HCEC 1CT (cell line): Measurements from ENCODE around the gene CCDC148.

Source experiments
- DNase-seq: peaks from one replicate; pipeline ENCODE4 v3.0.0-alpha.2; 2017

Gene CCDC148

DNA sequence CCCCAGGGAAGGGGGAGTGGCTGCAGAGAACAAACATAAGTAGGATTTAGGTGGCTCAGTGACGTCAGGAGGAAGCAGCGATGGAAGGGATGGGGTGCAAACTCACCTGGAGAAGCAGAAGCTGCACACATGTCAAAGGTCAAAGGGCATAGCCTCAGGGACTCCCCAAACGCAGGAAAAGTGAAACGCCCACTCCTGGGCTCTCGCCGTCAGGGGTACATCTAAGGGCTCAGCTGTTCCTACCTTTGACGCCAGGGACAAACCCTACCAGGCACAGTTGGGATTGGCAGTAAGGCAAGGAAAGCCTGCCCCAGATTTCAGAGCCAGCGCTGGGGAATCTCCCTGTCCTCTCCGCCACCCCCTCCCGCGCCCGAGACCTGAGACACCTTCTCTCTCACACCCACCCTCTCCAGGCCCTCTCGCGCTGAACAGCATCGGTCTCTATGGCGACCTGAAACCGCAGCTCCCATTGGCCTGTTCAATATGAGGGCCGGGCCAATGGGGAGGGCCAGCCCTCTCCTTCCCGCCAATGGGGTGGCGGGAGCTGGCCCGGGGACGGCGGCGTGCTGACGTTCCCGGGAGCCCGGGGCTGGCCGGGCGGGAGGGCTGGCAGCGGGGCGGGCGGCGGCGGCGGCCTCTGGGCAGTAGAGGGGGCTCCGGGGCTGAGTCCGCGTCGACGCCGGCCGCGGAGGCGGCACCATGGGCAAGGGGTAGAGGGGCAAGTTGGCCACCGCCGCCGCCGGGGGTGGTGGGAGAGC is at the start of gene CCDC148, which contains the start of gene PKP4:
CCDC148 (minus strand) TSS at position 445 of the 758 bp plus-strand sequence; CDS start at position 131, 314 bp downstream.
PKP4 (plus strand) TSS at position 644 of the 758 bp plus-strand sequence. CDS start 76,233 bp downstream, outside the sequence.
- DNase-seq, result peak; percentile 94

DNA sequence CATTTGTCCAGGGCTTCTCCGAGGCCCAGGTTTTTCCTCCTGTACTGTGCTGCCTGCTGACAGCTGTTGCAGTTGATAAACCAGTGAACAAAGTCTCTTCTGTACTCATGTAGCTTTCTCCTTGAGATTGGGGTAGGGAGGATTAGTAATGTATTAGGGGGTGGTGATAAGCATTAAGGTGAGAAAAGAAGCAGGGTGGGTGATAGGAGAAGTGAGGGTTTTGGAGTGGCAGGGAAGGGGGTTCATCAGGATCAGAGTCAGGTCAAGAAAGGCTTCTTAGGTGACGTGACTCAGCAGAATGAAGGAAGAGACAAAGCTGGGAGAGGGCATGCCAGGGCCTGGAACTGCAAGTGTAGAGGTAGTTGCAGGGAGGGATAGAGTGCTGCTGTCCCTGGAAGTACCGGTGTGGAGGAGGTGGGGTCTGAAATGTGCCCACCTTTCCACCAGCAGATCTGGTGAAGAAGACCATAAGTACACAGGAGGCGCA is 48.9 kb upstream of the CCDC148 start:
- no peak for DNase-seq

DNA sequence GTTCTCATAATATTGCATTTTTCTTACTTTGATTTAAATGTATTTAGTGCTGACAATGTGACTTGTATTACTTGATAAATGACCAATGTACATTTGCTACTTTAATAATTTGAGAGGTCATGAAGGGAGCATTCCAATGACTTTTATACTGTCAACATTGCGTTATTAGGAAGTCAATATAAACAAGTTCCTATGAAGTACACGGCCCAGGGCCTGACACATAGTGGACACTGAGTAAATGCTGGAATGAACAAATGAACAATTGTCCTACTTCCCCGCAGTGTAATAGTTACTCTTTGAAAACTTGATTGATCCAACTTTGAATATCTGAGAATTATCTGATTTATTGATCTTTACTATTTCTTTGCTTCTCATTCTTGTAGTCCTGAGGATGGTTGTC is 47.5 kb upstream of the CCDC148 start:
- no peak for DNase-seq

DNA sequence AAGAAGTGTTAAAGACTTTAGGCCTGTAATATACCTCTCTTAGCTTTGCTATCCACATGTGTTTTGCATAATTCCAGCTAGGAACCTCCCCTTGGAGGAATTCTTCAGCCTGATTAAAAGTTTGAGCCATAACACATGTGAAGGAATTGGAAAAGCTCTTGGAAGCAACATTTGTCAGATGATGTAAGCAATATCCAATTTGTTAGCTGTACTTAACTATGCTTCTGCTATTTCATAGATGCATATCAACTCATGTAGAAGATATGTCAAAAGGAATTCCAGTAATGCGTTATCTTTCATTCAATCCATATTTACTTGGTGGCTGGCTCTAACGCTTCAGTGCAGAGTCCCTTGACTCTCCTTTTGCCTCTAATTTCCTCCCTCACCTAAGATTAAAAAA is 46.4 kb upstream of the CCDC148 start:
- DNase-seq, result peak; percentile 87

DNA sequence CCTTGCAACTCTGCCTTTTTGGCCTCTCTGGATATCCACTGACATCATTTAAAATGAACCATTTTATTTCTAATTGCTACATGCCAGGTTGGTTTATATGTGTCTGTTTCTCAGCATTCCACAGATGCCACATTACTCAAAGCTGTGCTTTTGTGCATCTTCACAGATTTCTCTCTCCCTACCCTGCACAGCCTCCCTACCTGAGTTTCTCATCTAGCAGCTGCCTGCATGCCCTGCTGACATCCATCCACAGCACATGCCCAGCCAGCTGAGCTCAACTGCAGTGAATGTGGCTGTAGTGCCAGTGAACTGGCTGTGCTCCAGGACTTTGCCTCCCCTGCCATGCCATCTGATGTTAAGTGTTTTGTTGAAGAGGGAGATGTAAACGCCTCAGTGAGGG is 44.7 kb upstream of the CCDC148 start:
- DNase-seq, result no peak

DNA sequence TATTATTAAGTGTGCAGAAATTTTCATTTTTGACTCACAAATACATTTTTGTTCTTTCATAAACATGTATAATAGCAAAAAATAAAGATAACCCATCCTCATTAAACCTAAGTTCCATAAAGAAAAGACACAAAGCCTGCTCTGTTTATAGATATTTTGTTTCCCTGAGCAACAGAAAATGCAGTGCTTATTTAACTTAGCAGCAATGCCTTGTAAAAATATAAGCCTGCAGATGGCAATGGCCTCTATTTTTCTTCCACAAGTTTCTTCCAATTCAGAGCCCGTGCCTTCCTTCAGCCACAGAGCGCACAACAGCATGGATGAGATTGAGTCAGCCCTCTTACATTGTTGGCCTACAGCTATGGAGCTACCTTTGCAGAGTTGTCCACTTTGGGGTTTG is 43.8 kb upstream of the CCDC148 start:
- no peak for DNase-seq

DNA sequence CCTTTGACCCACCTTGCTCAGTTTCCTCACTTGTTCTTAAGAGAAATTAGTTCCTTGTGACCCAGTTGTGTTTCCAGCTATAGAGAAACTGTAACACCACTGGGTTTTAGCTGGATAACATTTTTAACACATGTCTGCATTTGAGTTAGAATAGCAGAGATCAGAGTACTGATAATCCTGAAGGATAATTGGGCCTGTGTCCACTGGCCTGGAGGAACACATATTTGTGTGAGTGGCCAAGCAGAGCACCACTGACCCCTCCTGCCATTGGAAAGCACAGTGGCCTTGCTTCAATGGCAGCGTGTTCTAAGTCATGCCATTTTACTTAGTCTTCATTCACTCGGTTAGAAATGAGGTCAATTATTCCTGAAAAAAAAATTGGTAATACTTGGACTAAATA is 42.8 kb upstream of the CCDC148 start:
- DNase-seq, result no peak

DNA sequence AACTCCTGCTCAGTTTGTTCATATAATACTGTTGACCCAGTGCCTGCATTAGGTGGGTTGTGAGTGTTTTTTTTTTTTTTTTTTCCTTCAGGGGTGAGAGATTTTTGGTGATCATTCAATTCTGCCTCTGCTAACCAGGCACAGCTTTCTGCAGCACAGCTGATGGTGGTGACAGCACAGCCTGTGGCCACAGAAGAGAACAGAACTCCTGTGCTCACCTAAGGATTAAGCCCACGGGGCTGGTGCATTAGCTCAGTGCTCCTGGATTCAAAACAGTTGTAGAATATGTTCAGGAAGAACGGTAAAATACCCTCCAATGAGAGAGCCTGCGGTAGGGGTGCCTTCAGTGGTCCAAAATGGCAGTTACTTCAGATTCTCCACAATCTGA is 42.2 kb upstream of the CCDC148 start:
- DNase-seq, result no peak

DNA sequence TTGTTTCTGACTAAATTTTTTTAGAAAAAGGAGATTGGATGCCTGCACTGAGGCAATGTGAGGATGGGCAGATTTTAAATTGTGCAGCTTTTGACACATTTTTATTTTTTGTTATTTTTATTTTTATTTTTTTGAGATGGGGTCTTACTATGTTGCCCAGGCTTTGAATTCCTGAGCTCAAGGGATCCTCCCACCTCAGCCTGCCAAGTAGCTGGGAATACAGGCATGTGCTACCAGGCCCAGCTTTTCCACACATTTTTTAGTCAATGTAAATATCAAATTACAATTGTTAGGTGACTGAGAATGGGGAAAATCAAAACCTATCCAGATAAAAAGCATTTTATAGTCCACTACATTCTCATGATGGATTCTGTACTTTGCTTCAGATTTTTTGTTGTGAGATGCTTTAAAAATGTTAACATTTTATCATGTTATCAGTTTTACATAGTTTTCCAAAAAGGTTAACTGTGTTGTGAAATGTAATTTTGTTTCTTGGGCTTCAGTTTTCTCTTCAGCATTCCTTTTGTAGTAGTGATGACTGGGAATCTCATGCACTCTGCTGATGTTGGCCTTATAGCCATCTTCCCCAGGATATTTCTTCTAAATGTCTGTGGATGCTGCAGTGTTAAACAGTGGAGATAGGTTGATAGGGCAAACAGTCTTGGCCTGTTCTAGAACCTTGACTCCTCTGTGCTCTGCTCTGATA is 41.6 kb upstream of the CCDC148 start:
- DNase-seq, result no peak

DNA sequence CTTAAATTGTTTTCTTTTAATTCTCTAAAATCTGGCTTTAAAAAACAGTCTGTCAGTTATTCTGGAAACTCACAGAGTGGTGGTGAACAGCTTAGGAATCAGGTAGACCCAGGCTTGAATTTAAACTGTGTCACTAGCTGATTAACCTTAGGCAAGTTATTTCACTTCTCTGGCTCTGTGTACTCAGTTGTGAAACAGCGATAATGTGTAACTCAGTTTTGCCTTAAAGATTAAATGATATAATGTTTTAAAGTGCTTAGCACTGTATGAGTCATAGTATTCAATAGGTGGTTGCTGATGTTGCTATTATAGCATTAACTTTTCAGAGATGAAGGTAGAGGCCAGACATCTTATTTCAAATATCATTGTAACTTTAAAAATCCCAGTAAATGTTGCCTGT is 40.9 kb upstream of the CCDC148 start:
- peak; percentile 52 for DNase-seq

DNA sequence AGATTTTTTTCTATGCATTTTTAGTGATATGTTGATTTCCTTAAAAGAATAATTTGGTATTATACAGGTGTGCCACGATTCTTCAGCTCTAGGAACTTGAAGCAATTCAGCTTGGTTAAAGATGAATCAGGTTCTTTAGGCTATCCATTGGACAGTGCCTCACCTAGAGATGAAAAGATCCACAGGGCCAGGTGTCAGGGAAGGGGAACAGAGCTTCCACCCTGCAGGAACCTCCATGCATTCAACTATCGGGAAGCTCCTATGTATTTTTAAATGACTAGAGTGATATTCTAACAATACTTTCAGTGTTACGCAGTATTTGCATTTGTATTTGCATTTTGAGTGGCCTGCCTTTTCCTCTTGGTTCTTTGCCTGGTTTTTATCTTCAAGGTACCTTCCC is 40.4 kb upstream of the CCDC148 start:
- DNase-seq, result no peak

DNA sequence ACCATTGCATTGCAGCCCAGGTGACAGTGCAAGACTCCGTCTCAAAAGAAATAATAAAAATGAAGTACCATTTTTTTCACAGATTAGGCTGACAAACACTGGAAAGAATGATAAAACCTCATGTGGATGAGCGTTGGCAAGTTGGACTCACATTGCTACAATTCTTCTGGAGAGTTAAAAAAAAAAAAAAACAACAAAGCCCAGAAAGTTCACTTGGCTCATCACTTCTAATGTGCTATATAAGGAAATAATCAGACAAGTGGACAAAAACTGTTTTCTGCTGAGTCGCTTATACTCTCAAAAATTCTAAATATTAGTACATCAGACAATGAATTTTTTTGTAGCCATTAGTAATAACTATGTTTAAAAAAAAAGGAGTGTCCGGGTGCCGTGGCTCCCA is 38.6 kb upstream of the CCDC148 start:
- no peak for DNase-seq

DNA sequence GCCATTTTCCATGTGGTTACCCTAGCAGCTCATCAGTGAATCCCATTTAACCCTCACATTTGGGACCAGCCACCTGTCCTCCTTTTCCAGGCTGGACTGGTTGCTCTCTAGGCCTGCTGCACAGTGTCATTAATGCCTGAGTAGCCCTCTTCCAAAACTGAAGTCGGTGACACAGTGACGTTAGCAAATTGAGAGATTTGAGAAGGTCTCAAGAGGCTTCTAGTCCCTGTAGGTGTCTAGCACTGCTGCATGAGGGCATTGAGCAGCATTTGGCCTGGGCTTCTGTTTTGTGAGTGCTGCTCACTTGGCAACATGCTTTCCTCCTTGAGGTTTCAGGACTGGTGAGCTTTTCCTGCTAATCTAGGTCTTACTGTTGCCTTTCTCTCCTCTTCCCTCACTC is 36.9 kb upstream of the CCDC148 start:
- DNase-seq, result no peak

DNA sequence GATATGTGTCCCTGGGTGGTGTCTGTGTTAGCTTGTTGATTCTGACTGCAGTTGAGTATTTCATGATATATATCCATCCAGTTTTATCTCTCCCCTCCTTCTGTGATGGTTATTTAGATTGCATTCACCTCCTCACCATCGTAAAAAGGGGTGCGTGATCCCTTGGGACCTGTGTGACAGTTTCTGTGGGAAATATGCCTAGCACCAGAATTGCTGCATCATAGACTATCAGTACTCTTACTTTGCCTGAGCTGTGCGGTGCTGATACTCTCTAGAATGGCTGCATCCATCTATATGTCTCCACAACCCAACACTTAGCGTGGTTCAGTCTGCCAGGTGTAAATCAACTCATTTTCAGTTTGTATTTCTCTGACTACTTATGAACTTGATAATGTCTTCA is 34.5 kb upstream of the CCDC148 start:
- DNase-seq, result no peak

DNA sequence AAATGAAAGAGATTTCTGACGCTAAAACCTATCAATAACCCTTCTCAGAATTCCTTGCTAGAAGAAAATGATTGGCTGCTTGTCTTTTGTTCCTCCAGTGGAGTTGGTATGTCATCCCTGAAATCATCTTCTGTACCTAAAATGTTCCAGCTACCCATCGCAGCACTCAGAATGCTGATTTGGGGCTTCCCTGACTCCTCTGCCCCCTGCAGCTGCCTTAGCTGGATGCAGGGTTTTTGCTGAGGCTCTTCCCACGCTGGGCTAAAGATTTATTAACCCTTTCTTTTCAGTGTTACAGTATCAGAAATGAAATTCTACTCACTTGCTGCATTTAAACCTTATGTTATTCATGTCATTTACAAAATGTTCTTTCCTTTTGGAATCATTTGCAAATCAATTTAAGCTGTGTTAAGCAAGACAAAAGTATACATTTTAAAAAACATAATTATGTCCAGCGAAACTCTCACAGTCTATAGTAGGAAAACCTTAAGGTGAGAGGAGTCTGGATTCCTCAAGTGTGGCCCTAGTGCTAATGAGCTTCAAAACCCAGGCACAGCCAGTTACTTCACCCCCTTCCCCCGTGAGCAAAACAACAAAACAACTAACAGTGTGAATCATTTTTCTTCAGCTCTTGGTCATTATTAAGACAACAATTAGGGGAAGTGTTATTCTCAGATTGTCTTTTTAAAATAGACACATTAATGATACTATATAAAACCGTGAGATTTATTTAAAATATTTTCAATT is 33.0 kb upstream of the CCDC148 start:
- DNase-seq, result no peak

DNA sequence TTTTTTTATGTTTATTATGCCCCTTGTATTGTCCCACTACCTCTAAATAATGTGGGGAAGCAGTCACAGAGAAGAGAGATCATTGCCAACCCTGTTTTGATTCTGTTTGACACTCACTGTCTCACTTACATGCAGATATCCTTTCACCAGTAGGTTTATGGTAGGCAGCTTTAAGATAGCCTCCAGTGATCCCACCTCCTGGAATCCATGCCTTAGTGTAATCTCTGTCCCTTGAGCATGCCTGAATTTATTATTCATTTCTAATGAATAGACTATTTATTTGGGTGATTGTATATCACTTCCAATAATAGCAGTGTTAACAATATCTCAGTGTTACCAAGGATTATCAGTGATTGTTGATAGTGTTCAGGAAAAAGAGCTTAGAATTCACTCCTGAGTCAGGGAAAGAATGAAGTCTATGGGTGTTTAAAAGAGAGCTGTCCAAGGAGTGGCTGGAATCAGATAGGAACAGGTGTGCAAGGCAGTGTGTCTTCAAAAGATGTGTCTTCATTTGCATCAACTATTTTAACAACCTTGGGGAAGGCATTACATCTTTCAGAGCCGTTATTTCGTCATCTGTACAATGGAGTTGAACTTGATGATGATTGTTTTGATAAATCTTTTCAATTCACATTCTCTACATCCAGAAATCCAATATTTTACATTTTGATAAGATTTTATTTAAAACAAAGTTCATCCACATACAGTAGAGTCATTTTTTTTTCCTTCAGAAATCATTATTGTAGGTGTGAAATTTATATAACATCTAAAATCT is 32.1 kb upstream of the CCDC148 start:
- DNase-seq, result no peak

DNA sequence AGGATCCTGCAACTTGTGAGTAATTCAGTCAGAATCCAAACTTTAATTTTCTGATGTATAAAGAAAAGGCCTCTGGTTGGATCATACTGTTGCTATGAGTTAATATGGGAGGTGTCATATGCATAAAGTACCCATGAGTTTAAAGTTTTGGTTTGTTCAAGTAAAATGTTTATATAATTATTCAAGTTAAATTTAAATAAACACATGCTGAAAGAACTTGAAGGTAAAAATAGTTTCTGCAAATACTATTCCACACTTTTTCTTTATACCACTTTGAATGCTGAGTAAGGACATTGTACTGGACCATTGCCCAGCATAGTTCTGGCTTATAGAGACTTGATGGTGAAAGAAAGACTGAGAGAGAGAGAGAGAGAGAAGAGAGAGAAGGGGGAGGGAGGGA is 30.9 kb upstream of the CCDC148 start:
- DNase-seq, result peak; percentile 65

DNA sequence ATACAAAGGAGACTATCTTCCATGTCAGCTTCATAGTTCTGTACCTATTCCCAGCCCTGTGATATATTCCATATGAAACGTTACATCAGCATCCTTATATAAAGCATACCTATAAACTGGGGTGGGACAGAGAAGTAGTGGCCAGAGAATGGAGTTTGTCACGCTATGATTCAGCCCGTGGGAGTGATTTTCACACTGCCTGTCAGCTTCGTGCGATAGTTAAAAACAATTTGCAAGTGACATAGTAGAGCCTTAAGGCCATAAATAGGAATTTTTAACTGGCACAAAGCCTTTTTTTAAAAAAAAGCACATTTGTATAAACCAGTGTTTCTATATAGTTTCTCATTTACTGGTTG is 30.4 kb upstream of the CCDC148 start:
- peak; percentile 22 for DNase-seq

DNA sequence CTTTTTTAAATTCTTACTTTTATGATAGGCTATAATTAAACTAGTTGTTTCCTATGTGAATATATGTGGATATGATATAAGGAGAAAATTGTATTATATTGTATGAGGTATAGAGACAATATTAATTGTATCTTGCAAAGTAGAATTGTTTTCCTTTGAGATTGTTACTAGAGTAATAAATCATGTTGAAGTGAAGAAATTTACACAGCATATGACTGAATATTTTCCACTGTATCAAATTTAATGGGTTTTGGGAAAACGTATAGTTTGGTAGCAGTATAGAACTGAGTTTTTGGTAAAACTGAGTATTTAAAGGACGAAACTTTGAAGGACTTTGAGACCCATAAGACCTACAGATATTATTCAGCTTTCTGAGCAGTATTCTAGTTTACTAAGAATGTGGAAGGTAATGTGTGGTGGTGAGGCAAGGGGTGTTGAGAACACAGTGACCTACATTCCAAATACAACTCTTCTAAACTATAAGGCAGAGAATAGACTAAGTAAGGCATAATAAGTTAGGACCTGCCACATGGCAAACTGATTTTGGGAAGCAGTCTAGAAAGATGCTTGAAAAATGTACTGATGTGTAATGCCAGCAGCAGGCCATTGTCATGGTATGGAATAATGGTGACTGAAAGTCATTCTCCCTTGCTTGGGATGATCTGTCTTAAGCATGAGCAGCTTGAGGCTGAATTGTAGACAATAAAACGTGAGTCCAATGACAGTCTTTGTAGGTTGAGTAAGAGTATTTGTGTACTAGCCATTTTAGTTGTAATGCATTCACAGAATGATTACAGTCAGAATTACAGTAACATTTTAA is 29.8 kb upstream of the CCDC148 start:
- no peak for DNase-seq

DNA sequence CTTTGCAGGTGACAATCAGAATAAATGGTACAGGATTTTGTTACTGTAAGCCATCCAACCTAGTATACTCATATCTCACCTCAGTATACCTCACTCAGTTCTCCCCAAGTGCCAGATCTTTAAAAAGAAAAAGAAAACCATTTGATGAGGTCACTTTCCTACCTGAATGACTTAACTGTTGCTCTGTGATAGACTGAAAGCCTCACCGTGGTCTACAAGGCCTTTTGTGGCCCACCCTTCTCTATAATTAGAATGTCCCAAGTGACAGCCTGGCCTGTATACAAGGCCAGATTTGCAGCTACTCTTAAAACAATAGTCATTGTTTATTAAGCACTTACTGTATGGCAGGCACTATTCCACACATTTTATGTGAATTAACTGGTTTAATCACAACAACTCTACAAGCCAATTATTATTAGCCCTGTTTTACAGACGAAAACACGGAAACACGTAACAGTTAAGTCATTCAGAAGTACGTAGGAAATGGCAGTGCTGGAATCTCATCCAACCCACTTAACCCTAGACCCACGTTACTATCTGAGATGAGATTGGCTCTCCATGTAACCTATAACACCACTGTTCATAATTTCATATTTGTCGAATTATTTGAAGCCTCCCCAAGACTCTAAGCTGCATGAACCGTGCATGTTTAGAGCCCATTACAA is 28.5 kb upstream of the CCDC148 start:
- DNase-seq, result no peak

DNA sequence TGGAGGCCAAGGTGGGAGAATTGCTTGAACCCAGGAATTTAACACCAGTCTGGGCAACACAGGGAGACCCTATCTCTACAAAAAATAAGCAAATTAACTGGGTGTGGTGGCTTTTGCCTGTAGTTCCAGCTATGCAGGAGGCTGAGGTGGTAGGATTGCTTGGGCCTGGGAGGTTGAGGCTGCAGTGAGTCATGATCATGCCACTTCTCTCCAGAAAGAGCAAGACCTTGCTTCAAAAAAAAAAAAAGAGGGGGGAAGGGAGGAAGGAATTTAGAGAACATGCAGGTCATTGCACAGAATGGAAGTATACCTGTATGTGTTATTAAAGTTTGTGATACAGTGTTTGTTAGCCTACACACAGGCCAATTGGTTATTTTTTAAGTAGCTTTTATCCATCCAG is 26.0 kb upstream of the CCDC148 start:
- DNase-seq, result peak; percentile 39
